NB4 (cell line): ENCODE results near the gene ZNF423.

ENCODE experiments used
- DNase-seq: peaks from one replicate; pipeline ENCODE4 v3.0.0; 2010; ENCODE audit warnings: low read depth
- H3K4me3 ChIP-seq: one replicate; pipeline ENCODE4 v1.5.1; 2011; ENCODE audit warnings: mild to moderate bottlenecking, low read depth, low read length, moderate library complexity
- CTCF ChIP-seq: IDR thresholded peaks from one replicate; pipeline ENCODE4 v1.5.1; 2012; ENCODE audit warnings: low read depth, low read length
- MYC ChIP-seq: IDR thresholded peaks from 2 replicates; pipeline ENCODE4 v1.6.1; 2011; ENCODE audit warnings: low read depth, low read length
- POLR2A ChIP-seq: IDR thresholded peaks from 2 replicates; pipeline ENCODE4 v1.6.1; 2011; ENCODE audit warnings: mild to moderate bottlenecking; ENCODE audit not compliant: insufficient read length; ENCODE audit errors: extremely low read depth
- TF ChIP-seq, protein P1 (sequence below): IDR thresholded peaks from 2 replicates; pipeline ENCODE4 v1.6.1; 2011; ENCODE audit warnings: low read depth, low read length

Gene ZNF423

GRCh38 chr16:49775018-49775417 lies 80.9 kb downstream of the ZNF423 start:
- TF ChIP-seq POLR2A (no peak), CTCF (no peak), MYC (no peak)
- TF ChIP-seq, protein P1, sequence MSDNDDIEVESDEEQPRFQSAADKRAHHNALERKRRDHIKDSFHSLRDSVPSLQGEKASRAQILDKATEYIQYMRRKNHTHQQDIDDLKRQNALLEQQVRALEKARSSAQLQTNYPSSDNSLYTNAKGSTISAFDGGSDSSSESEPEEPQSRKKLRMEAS, result no peak
- DNase-seq, result no peak
- no peak overlapping the region for H3K4me3 ChIP-seq

GRCh38 chr16:49773534-49774475 lies 82.1 kb downstream of the ZNF423 start:
- TF ChIP-seq MYC, result no peak
- no peak for TF ChIP-seq CTCF
- TF ChIP-seq POLR2A, result no peak
- TF ChIP-seq, protein P1, result no peak

DNA sequence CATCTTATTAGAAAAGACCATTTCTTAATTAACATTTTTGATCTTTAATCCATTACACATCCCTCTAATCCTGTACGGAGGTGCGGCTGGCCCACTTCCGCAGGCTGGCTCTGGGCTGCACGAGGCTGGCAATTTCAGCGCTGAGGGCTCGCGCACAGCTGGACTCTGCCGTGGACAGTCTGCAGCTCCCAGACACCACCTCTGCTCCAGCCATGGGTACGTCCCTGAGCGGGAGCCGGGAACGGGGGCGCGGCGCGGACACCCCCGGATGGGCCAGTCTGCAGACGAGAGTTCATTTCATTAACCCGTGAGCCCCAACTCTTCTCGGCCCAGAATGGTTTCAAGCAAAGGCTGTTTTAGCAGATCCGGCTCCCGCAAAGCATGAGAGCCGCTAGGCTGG lies 87.9 kb downstream of the ZNF423 start:
- no peak for DNase-seq
- no peak for TF ChIP-seq CTCF
- TF ChIP-seq MYC, result no peak
- no peak for TF ChIP-seq POLR2A
- TF ChIP-seq, protein P1, result no peak
- no peak overlapping the region for H3K4me3 ChIP-seq

More at GRCh38 chr16:49773534-49774475, 82.1 kb downstream of the ZNF423 start:
- H3K4me3 ChIP-seq, result no peak overlapping the region
- no peak for DNase-seq

DNA sequence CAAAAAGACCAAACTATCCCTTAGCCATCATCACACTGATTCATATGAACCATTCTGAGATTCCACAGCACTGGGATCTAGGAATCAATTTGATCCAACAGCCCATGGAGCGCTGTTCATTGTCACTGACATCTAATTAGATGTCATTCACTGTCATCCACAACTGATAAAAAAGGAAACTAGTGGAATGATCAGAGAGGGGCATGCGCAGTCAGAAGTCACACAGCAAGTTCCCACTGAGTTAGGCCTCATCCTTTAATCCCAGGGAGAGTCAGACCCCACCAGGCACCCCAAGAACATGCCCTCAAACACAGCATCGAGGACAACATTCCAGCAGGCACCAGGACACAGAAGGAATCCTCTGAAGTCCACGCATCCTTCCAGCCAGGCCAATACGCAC lies 88.5 kb downstream of the ZNF423 start:
- H3K4me3 ChIP-seq, result no peak overlapping the region
- no peak for TF ChIP-seq CTCF
- TF ChIP-seq POLR2A, result no peak
- DNase-seq, result no peak

DNA sequence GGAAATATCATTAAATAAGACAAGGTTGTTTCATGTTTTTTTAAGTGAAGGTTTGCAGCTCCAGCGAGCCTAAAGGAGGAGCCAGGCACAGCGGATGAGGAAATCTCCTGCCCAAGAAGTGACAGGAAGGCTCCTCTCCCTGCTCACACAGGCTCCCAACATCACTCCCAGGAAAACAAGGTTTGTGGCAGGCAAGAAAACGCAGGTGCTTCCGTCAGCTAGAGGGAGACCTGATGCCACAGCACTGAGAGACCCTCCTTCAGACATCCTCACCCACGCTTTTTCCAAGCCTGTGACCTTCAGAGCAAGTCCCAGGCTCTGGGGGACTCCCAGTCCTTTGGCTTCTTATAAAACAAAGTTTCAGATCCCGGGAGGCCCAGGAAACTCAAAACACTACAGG lies 89.7 kb downstream of the ZNF423 start:
- TF ChIP-seq, protein P1, result no peak
- TF ChIP-seq MYC (no peak), POLR2A (no peak), CTCF (no peak)

GRCh38 chr16:49763826-49764225 lies 92.1 kb downstream of the ZNF423 start:
- no peak for DNase-seq
- TF ChIP-seq MYC (no peak), CTCF (no peak), POLR2A (no peak)
- TF ChIP-seq, protein P1, result no peak

More for the DNA sequence above, 89.7 kb downstream of the ZNF423 start:
- no peak overlapping the region for H3K4me3 ChIP-seq
- DNase-seq, result no peak

More at GRCh38 chr16:49763826-49764225, 92.1 kb downstream of the ZNF423 start:
- no peak overlapping the region for H3K4me3 ChIP-seq
